GM19351 (cell line): Measurements from ENCODE around the gene ZNF74.
"Not testable (repeated sequence)": the region's sequence is repeated elsewhere in the genome, so short reads cannot be mapped to it uniquely, and the experiment has no call there.

Experiments used
- ATAC-seq: cut with Tn5 transposase; IDR thresholded peaks from one replicate; pipeline ENCODE4 v1.9.1; 2021; ENCODE audit warnings: mild to moderate bottlenecking, moderate library complexity; ENCODE audit not compliant: unreplicated experiment

Gene ZNF74

GRCh38 chr22:20374130-20374529 is 19.8 kb upstream of the ZNF74 start:
- not testable (repeated sequence) for ATAC-seq

GRCh38 chr22:20376281-20376680 is 17.7 kb upstream of the ZNF74 start:
- not testable (repeated sequence) for ATAC-seq

- ATAC-seq = not testable (repeated sequence)
Measured at GRCh38 chr22:20376983-20377382, 17.0 kb upstream of the ZNF74 start.

GRCh38 chr22:20378110-20378509 is 15.8 kb upstream of the ZNF74 start:
- no peak for ATAC-seq

- ATAC-seq = not testable (repeated sequence)
Measured at GRCh38 chr22:20378684-20379083, 15.3 kb upstream of the ZNF74 start.

- no peak for ATAC-seq
Measured at GRCh38 chr22:20380486-20380885, 13.5 kb upstream of the ZNF74 start.

- ATAC-seq = no peak
Measured at GRCh38 chr22:20383538-20383937, 10.4 kb upstream of the ZNF74 start.

GRCh38 chr22:20384171-20384570 is 9.8 kb upstream of the ZNF74 start:
- ATAC-seq = no peak

- no peak for ATAC-seq
Measured at GRCh38 chr22:20384865-20385264, 9.1 kb upstream of the ZNF74 start.

- no peak for ATAC-seq
Measured at GRCh38 chr22:20386336-20386735, 7.6 kb upstream of the ZNF74 start.

GRCh38 chr22:20386972-20387371 is 7.0 kb upstream of the ZNF74 start:
- ATAC-seq = no peak

- no peak for ATAC-seq
Measured at GRCh38 chr22:20388200-20388599, 5.8 kb upstream of the ZNF74 start.

- ATAC-seq = no peak
Measured at GRCh38 chr22:20389288-20389687, 4.7 kb upstream of the ZNF74 start.

GRCh38 chr22:20390394-20390907 is 3.5 kb upstream of the ZNF74 start:
- ATAC-seq = no peak

GRCh38 chr22:20391222-20391621 is 2.7 kb upstream of the ZNF74 start:
- ATAC-seq = no peak

- ATAC-seq = not testable (repeated sequence)
Measured at GRCh38 chr22:20392365-20392881, 1.5 kb upstream of the ZNF74 start.

- ATAC-seq = no peak
Measured at GRCh38 chr22:20392983-20393704, 807 bp upstream of the ZNF74 start.

- ATAC-seq = no peak
Measured at GRCh38 chr22:20395181-20395906, 1.4 kb downstream of the ZNF74 start.

- ATAC-seq = no peak
Measured at GRCh38 chr22:20395907-20396287, 1.9 kb downstream of the ZNF74 start.

- ATAC-seq = no peak
Measured at GRCh38 chr22:20396639-20397038, 2.7 kb downstream of the ZNF74 start.

GRCh38 chr22:20397498-20397897 is 3.5 kb downstream of the ZNF74 start:
- no peak for ATAC-seq

GRCh38 chr22:20398420-20398819 is 4.5 kb downstream of the ZNF74 start:
- ATAC-seq = no peak
